GM18907 (cell line): Measurements from ENCODE around the gene PLEKHA5.
"Not testable (repeated sequence)": the region's sequence is repeated elsewhere in the genome, so short reads cannot be mapped to it uniquely, and the experiment has no call there.

ENCODE experiments used
- ATAC-seq: cut with Tn5 transposase; IDR thresholded peaks from one replicate; pipeline ENCODE4 v1.9.1; 2021; ENCODE audit warnings: mild to moderate bottlenecking, moderate library complexity; ENCODE audit not compliant: unreplicated experiment

The PLEKHA5 gene

DNA sequence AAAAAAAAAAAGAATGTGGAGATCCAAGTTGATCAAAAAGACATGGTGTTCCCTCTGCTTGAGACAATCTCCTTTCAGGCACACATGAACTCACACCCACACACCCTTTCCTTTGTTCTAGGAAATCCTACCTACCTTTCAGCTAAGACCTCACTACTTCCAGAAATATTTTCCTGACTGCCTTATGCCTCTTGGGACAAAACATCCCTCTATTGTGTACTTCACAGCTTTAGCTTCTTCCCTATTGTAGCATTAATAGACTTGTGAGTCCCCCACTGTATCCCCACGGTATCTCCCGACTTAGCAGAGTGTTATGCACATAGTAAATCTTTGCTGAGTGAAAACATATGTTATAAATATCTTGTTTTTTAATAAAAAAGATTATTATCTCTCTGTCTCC lies 264.9 kb downstream of the PLEKHA5 start:
- ATAC-seq: no peak

DNA sequence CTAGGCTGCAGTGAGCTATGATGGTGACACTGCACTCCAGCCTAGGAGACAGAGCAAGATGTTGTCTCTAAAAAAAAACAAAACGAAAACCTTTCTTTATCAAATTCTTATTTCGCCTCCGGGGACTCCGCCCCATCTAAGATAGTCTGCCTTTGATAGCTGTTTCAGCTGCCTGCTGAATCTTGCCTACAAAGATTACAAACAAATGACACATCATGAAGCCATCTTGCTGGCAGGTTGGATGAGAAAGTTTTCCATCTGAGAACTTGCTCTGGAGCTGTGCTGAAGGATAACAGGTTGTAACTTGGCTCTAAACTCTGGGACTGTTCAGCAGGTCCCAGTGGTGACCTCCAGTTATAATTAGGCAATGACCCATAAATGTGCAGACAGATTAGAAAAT lies 268.0 kb downstream of the PLEKHA5 start:
- no peak for ATAC-seq

DNA sequence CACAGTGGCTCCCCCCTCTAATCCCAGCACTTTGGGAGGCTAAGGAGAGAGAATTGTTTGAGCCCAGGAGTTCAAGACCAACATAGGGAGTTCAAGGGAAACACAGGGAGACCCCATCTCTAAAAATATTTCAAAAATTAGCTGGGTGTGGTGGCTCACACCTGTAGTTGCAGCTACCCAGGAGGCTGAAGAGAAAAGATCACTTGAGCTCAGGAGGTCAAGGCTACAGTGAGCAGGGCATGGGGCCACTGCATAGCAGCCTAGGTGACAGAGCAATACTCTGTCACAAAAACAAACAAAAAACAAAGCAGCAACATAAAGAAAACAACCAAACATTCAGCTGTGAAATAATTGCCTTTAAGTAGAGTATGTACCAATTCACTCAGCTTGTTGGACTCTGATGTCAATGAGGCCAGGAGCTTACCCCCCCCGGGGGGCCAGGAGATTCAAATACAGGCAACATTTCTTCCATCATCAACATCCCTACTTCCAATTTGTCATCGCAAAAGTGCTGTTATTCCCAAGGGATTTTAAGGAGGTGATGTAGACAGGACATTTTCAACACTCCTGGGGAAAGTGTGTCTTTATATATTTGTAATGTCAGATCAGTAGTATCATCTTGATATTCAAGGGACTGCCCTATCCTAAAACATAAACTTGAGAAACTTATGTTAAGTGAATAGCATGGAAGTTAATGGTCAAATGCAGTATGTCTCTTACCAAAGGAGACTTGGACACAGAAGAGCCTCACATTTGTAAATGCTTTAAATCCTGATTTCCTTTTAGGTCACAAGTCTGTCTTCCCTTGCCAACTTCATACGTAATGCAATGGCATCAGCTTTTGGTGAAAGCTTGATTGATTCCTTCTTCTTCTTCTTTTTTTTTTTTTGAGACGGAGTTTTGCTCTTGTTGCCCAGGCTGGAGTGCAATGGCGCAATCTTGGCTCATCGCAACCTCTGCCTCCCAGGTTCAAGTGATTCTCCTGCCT lies 269.1 kb downstream of the PLEKHA5 start:
- no peak for ATAC-seq

DNA sequence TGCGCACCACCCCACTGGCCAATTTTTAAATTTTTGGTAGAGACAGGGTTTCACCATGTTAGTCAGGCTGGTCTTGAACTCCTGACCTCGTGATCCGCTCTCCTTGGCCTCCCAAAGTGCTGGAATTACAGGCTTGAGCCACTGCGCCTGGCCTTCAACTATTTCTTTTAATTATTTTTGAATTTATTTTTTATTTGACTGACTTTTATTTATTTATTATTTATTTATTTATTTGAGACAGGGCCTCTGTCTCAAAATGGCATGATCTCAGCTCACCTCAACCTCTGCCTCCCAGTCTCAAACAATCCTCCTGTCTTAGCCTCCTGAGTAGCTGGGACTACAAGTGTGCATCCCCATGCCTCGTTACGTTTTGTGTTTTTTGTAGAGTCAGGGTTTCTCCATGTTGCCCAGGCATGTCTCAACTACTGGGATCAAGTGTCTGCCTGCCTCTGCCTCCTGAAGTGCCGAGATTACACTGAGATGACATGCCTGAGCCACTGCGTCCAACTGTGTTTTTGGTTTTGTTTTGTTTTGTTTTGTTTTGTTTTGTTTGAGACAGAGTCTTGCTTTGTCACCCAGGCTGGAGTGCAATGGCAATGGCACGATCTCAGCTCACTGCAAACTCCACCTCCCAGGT lies 271.2 kb downstream of the PLEKHA5 start:
- not testable (repeated sequence) for ATAC-seq

DNA sequence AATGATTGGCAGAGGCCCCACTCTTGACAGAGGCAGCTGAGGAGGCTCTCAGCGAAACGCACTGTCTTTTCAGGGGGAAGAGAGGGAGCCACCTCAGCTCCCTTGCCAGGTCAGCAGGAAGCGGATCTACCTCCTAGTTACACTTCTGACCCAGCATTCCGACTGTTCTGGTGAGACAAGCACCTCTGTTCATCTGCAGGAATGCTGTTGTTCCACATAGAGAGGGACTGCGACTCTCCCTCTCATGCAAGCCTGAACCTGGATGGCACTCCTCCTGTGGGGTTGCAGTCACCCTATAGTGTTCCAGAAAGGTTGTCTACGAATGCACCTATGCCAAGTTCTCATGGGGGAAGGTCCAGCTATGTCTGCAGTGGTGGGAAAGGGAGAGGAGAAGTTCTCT lies 272.7 kb downstream of the PLEKHA5 start:
- no peak for ATAC-seq

DNA sequence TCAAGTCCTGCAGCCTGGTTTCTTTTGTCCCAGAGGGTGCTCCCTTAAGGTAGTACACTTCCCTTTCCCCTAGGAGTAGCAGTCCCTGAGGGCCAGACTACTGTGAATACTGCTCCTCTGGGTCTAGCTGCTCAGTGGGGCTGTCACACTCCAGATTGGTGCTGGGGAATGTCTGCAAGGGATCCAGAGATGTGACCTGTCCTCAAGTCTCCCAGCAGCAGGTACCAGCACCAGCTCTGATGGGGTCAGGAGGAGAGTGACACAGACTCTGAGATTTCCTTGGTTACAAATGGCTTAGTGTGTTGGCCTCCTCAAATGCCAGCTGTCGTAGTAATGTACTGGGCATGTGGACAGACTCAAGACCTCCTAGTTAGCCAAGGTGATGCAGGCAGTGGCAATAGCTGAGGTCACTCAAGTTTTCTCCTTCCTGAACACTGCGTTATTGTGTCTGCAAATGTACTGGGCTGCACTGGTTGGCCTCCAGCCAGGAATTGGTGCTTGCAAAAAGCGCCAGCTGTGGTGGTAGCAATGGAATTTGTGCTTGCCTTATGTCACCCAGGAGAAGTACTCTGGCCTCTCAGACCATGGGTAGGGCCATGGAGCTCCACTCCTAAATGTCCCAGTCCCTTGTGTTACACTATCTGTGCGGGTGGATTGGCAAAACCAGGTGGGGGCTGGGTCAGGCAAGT lies 273.4 kb downstream of the PLEKHA5 start:
- no peak for ATAC-seq

DNA sequence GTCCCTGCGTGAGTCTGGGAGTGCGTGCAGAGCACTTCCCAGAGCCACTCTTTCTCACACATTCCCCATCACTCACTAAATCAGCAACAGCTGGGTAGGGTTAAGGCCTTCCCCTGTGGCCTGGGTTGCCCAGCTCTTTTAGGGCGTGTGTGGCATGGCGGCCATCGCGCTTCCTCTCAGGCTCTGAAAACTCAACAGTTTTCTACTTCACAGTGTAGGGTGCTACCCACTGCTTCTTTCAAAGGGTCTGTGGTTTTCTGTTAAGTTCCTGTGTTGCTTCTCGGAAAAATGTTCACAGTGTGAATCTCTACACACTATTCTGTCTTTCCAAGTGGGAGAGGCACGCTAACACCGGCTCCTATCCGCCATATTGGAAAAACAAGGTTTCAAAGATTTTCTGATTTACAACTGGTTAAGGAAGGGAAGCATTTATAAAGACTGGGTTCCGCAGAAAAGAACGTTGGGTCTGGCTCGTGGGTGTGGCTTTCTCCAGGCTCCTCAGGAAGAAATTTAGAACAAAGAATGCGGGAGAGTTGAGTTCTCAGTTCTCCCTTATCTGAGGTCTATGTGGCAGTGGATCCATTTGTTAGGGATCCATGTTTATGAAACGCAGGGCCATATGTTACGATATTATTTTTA lies 274.8 kb downstream of the PLEKHA5 start:
- ATAC-seq: no peak

DNA sequence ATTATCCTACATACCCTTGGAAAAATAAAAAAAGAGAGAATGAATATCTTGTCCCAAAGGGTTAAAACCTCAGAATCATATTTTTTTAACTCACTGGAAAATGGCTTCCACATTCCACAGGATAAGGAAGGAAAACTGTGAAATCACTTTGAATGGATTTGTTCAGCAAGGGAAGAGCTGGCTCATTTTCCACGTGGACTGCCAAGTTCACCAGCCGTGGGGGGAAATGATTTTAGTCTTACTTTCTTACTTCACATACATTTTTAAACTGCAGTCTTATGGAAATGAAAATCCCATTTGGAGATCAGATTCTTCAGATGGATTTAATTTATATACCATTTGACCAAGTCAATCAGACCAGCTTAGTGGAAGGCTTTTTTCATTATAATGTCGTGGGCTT lies 279.8 kb downstream of the PLEKHA5 start:
- ATAC-seq: no peak

DNA sequence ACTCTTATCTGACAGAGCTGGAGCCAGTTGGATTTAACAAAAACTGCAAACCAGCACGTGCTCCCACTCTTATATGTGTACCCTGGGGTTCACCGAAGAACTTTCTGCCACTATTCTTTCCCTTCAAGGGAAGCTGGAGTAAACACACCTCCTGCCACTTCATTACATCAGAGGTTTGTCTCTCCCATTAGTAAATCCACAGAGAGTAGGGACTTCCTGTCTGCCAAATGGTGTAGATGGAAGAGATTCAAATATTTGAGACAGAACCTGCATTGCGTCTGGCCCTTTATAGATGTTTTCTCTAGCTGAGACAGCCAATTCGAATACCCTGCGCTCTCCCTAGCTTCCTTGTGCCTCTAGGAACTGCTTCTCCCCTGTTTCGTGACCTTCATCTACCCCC lies 280.7 kb downstream of the PLEKHA5 start:
- ATAC-seq: no peak

DNA sequence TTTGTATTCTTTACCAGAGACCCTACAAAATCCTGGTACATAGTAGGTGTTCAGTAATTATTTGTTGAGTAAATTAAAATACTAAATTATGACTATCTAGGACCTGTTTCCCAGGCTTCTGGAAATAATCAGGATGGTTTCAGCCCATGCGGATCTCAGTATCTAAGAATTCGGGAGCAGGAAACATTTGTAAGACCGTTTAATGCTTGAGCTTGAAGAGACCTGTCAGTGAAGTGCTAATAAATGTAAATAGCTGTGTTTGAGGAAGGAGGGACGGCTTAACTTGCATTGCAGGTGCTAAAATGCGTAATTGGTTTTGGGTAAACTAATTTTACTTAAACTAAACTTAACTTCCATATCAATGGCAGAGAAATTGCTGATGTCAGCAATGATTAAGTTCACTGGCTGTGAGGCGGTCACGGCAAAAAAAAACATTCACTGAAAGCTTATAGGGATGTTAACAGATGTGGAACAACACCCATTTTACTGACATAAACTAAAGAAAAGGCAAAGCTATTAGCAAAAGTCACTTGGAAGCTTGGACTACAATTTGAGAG lies 281.2 kb downstream of the PLEKHA5 start:
- no peak for ATAC-seq

DNA sequence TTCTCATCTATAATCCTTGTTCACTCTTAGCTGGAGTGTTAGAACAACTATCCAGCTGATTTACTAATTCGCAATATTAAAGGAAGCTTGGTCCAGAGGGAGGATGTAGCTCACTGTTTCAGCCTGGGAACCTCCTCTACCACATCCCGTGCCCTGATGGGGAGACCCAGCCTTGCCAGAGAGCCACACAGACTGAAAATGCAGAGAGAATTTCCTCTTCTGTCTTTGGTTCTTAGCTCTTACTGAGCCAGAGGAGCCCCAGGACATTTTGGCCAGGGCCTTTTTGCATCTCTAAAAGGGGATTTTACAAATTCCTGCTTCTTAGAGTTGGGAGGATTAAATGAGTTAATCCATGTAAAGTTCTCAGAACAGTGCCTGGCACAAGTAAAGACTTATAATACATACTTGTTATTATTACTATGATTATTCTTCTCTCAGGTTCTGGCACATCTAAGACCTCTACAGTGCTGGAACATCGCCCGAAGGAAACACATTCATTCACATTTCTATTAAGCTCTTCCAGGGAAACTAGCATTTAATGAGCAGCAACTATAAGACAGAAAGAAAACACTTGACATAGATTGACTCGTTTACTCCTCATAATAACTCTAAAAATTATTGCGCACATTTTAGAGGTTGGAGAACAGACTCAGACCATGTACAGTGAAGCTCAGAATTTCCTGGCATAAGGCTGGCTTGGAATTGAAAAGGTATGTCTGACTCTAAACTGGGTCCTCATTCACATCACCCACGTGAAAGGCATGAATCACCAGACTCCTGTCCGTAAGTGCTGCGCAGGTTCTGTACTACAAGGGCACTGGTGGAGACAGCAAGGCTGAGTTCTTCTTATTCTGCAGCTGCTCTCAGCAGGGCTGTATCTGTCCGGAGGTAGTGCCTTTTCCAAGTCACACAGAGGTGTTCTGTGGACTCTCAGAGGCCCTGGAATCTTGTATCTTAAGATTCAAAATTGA lies 282.0 kb downstream of the PLEKHA5 start:
- ATAC-seq: no peak

DNA sequence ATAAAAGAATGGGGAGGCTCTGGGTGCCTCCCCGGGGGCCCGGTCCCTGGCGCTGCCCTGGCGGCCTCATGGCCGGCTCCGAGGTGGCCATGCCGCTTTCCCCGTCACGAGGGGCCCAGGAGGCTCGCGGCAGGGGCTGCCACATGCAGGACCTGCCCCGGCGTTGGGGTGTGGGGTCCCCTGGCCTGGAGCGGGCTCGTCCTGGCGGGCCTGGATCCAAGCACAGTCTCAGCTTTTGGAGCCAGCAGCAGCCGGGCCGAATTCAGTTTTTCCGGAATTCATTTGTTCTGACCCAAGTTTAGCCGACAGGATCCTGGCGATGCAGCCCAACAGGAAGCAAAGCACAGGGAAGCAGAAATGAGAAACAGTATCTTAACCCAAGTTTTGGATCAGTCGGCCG lies 283.3 kb downstream of the PLEKHA5 start:
- no peak for ATAC-seq

DNA sequence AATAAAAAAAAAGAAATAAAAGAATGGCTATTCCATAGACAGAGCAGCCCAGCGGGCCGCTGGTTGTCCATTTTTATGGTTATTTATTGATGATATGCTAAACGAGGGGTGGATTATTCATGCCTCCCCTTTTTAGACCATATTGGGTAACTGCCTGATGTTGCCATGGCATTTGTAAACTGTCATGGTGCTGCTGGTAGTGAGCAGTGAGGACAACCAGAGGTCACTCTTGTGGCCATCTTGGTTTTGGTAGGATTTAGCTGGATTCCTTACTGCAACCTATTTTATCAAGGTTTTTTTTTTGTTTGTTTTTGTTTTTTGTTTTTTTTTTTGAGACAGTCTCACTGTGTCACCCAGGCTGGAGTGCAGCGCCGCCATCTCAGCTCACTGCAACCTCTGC lies 284.0 kb downstream of the PLEKHA5 start:
- not testable (repeated sequence) for ATAC-seq

DNA sequence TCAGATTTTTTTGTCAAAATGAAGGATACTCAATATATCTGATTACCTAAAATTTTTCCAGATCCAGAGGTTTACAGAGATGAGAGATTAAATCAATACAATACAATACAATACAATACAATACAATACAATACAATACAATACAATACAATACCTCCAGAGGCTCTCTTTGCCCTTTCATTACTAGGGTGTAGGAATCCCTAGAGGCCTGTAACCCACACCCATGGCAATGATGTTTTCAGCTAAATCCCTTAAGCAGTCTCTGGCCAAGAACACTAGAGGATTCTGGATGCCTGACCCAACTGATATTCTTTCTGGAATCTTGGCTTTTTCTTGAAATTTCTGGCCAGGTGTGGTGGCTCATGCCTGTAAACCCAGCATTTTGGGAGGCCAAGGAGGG lies 286.0 kb downstream of the PLEKHA5 start:
- no peak for ATAC-seq

DNA sequence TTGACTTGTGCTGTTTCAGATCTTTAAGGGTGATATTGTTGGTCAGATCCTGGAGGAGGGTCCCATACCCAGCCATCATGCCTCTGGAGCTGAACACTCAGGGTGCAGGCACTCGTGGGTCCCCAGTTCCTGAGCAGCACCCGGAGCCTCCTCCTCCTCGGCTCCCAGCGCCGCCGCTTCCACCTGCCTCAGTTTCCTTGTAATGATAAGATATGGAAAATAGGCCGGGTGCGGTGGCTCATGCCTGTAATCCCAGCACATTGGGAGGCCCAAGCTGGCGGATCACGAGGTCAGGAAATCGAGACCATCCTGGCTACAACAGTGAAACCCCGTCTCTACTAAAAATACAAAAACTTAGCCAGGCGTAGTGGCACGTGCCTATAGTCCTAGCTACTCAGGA lies 289.6 kb downstream of the PLEKHA5 start:
- no peak for ATAC-seq

DNA sequence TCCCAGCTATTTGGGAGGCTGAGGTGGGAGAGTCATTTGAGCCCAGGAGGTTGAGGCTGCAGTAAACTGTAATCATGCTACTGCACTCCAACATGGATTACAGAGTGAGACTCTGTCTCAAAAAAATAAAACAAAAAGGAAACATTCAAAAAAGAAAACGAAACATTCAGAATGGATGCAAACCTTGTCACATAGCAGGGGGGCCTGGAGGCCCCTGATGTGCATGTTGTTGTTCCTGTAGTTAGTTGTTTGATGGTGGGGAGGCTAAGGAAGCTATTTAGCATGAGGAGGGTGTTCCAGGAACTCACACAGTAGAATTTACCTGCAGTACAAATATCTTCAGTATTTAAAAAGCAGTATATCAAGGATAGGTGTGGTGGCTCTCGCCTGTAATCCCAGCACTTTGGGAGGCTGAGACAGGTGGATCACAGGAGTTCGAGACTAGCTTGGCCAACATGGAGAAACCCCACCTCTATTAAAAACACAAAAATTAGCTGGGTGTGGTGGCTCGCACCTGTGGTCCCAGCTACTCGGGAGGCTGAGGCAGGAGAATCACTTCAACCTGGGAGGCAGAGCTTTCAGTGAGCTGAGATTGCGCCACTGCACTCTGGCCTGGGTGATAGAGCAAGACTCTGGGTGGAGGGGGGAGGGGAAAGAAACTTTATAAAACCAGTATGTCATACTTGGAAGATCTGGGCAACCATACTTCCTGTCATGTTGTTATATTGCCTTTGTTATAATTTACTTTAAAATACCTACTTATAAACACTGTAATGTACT lies 292.2 kb downstream of the PLEKHA5 start:
- ATAC-seq: no peak

DNA sequence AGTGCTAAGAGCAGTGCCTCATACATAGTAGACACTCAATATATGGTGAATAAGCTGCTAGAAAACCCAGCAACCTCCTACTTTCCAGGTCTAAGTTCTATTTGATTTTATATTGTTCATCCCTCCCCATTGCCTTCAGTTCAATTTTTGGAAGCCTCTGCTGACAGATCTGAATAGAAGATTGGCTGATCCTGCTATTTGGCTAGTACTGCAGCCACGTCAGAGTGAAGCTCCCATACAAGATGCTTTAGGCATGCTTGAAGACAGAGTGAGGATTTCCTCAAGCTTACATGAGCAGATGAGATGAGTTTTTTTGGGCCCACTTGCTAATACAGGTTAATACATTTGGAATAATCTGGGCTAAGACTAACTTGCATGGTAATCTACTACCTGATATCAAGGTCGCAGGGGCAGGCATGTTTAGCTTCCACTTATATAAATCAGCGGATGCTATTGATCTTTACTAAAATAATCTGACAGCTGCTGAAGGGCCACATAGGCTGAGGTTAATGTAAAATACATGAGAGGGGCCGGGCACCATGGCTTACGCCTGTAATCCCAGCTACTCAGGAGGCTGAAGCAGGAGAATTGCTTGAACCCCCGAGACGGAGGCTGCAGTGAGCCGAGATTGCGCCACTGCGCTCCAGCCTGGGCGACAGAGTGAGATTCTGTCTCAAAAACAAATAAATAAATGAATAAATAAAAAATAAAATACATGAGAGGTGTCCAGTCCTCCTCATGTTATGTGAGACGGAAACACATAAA lies 293.8 kb downstream of the PLEKHA5 start:
- ATAC-seq: no peak
